AG04450 (cell line): ENCODE measurements around the gene RAD1. TPM values are rescaled to one million over a fixed set of nuclear protein-coding genes. Genes with fewer than 3 reads are reported as not detected.

Source experiments
- CTCF ChIA-PET: fragments of 300-600, 350-600 bp; formaldehyde crosslinking; extraction: SDS; loops from one replicate; lab custom pipeline; 2022; ENCODE audit warnings: antibody characterized with exemption, inconsistent platforms; lab: Charles Lee
- POLR2A ChIA-PET: fragments of 350-600 bp; formaldehyde crosslinking; extraction: SDS; loops from one replicate; lab custom pipeline; 2021; ENCODE audit warnings: antibody characterized with exemption, inconsistent platforms; lab: Yijun Ruan, JAX
- DNase-seq: peaks from one replicate; pipeline ENCODE4 v3.0.0-alpha.2; 2011; ENCODE audit warnings: low read depth, low spot score
- H3K27ac ChIP-seq: one replicate; pipeline ENCODE4 v1.5.1; 2012; ENCODE audit warnings: low read depth, low read length, control low read depth
- H3K27me3 ChIP-seq: one replicate; pipeline ENCODE4 v1.6.0; 2012; ENCODE audit warnings: low read length; ENCODE audit not compliant: control insufficient read depth, insufficient read depth
- H3K4me3 ChIP-seq: 2 replicates; pipeline ENCODE4 v1.5.1; 2011; ENCODE audit warnings: mild to moderate bottlenecking, low read depth, low read length, control low read depth
- H3K9me3 ChIP-seq: 2 replicates; pipeline ENCODE4 v1.5.1; 2012; ENCODE audit warnings: low read length; ENCODE audit not compliant: control insufficient read depth, insufficient read depth
- CTCF ChIP-seq: IDR thresholded peaks from 2 replicates; pipeline ENCODE4 v1.5.1; 2011; ENCODE audit warnings: low read depth, low read length, control low read depth, inconsistent platforms
- polyA plus RNA-seq: library from polyadenylated mRNA; depleted of rRNA; stranded (reverse); fragments of >200 nt; gene quantifications from 2 replicates; pipeline ENCODE4 v1.2.3, GENCODE V29; 2011

RAD1 gene
- polyA plus RNA-seq, 1 experiment, result 40.9 TPM

GRCh38 chr5:34865091-34865490 is 50.2 kb downstream of the RAD1 start:
- Histone ChIP-seq H3K27me3 (no peaks in the 10 kb centered on the region), H3K9me3 (no peaks in the 10 kb centered on the region), H3K27ac (no peak overlapping the region), H3K4me3 (no peak overlapping the region)
- DNase-seq, result no peak
- CTCF ChIA-PET, result no interaction called here
- no peak for TF ChIP-seq CTCF
- POLR2A ChIA-PET, result no interaction called here

- no peak for DNase-seq
- Histone ChIP-seq H3K27me3 (no peaks in the 10 kb centered on the region), H3K4me3 (no peak overlapping the region), H3K9me3 (no peaks in the 10 kb centered on the region), H3K27ac (no peak overlapping the region)
- ChIA-PET POLR2A (no interaction called here), CTCF (no interaction called here)
- no peak for TF ChIP-seq CTCF
These were observed 51.4 kb downstream of the RAD1 start for GRCh38 chr5:34863946-34864345.

GRCh38 chr5:34859253-34859652 is 56.1 kb downstream of the RAD1 start:
- no peaks in the 10 kb centered on the region for H3K27me3 ChIP-seq
- ChIA-PET POLR2A (no interaction called here), CTCF (interaction anchor here (0.6 to 1.1 kb wide), 3 partner anchors 31 to 1411 kb away, joined by 3 to 4 read pairs (median 3); no protein-coding TSS in a partner anchor)
- TF ChIP-seq CTCF, result no peak
- H3K4me3 ChIP-seq, result no peak overlapping the region
- no peak overlapping the region for H3K27ac ChIP-seq
- H3K9me3 ChIP-seq, result no peaks in the 10 kb centered on the region
- DNase-seq, result no peak

GRCh38 chr5:34858790-34859189 is 56.5 kb downstream of the RAD1 start:
- Histone ChIP-seq H3K27ac (no peak overlapping the region), H3K9me3 (no peaks in the 10 kb centered on the region), H3K27me3 (no peaks in the 10 kb centered on the region), H3K4me3 (no peak overlapping the region)
- ChIA-PET POLR2A (no interaction called here), CTCF (interaction anchor here (1.1 kb wide), 1 partner anchor 40 kb away, joined by 4 read pairs; no protein-coding TSS in a partner anchor)
- no peak for DNase-seq
- no peak for TF ChIP-seq CTCF

GRCh38 chr5:34857894-34858293 is 57.4 kb downstream of the RAD1 start:
- no peak for DNase-seq
- POLR2A ChIA-PET, result interaction anchor here (0.7 kb wide), 1 partner anchor 14 kb away, joined by 3 read pairs; no protein-coding TSS in a partner anchor
- TF ChIP-seq CTCF, result no peak
- CTCF ChIA-PET, result no interaction called here
- no peak overlapping the region for H3K4me3 ChIP-seq
- no peak overlapping the region for H3K27ac ChIP-seq
- H3K27me3 ChIP-seq, result no peaks in the 10 kb centered on the region
- no peaks in the 10 kb centered on the region for H3K9me3 ChIP-seq
